ENCODE data around the gene SORCS2.

- TF ChIP-seq POLR2AphosphoS5 (IDR thresholded peaks at IDR 0.05; ENCODE audit: borderline replicate concordance, low read depth, low read length) (no peak), EZH2 (IDR thresholded peaks at IDR 0.05) (no peak), FOXP2 (optimal IDR thresholded peaks at IDR 0.05; ENCODE audit: control extremely low read depth, extremely low read length, insufficient read depth) (no peak)
These were observed 524.8 kb downstream of the SORCS2 start for GRCh38 chr4:7717161-7717560.

Measured in SK-N-MC (cell line).